Trophoblast cell (in vitro differentiated cells and primary cell): ENCODE results near the gene FOXJ3.

Experiments used
- DNase-seq, 2 donors: peaks; one replicate each; pipeline ENCODE4 v3.0.0-alpha.2; 2016
- H2AFZ ChIP-seq: 2 replicates; pipeline ENCODE4 v1.6.1; 2013; ENCODE audit warnings: low read length, moderate library complexity, mild to moderate bottlenecking; ENCODE audit not compliant: insufficient read depth, poor library complexity
- H2AK5ac ChIP-seq: 2 replicates; pipeline ENCODE4 v1.6.1; 2013; ENCODE audit warnings: mild to moderate bottlenecking, low read length
- H2BK120ac ChIP-seq: 2 replicates; pipeline ENCODE4 v1.6.1; 2013; ENCODE audit warnings: low read length, mild to moderate bottlenecking, moderate library complexity; ENCODE audit not compliant: insufficient read depth, poor library complexity
- H2BK12ac ChIP-seq: 2 replicates; pipeline ENCODE4 v1.6.1; 2013; ENCODE audit warnings: mild to moderate bottlenecking, low read length, moderate library complexity
- H2BK5ac ChIP-seq: 2 replicates; pipeline ENCODE4 v1.6.1; 2013; ENCODE audit warnings: low read length, low read depth, moderate library complexity, mild to moderate bottlenecking; ENCODE audit not compliant: poor library complexity
- H3K14ac ChIP-seq: 2 replicates; pipeline ENCODE4 v1.6.1; 2013; ENCODE audit warnings: mild to moderate bottlenecking, low read length
- H3K18ac ChIP-seq: 2 replicates; pipeline ENCODE4 v1.6.1; 2013; ENCODE audit warnings: mild to moderate bottlenecking, low read length
- H3K23ac ChIP-seq: 2 replicates; pipeline ENCODE4 v1.6.1; 2013; ENCODE audit warnings: low read length
- H3K27ac ChIP-seq: 2 replicates; pipeline ENCODE4 v1.5.1; 2013; ENCODE audit warnings: low read depth, mild to moderate bottlenecking, inconsistent platforms, low read length, moderate library complexity
- H3K27me3 ChIP-seq: 2 replicates; pipeline ENCODE4 v1.6.1; 2013; ENCODE audit warnings: inconsistent platforms, mild to moderate bottlenecking, low read length, moderate library complexity; ENCODE audit not compliant: insufficient read depth
- H3K36me3 ChIP-seq, 2 experiments: 1 replicate in 1 of 2; 2 replicates in 1 of 2; pipeline ENCODE4 v1.6.1; 2013; ENCODE audit warnings: low read length in 2 of 2, mild to moderate bottlenecking in 2 of 2, moderate library complexity in 1 of 2; ENCODE audit not compliant: insufficient read depth in 2 of 2, control insufficient read depth in 1 of 2
- H3K4ac ChIP-seq: 2 replicates; pipeline ENCODE4 v1.6.1; 2013; ENCODE audit warnings: low read depth, mild to moderate bottlenecking, low read length, moderate library complexity
- H3K4me1 ChIP-seq, 2 experiments: 1 replicate in 1 of 2; 2 replicates in 1 of 2; pipeline ENCODE4 v1.6.1; 2013; ENCODE audit warnings: low read length in 2 of 2, mild to moderate bottlenecking in 2 of 2, moderate library complexity in 1 of 2; ENCODE audit not compliant: insufficient read depth in 2 of 2, control insufficient read depth in 1 of 2
- H3K4me2 ChIP-seq: 2 replicates; pipeline ENCODE4 v1.6.1; 2013; ENCODE audit warnings: inconsistent platforms, mild to moderate bottlenecking, low read length, moderate library complexity
- H3K4me3 ChIP-seq: 2 replicates; pipeline ENCODE4 v1.5.1; 2013; ENCODE audit warnings: mild to moderate bottlenecking, low read depth, low read length, inconsistent platforms
- H3K79me1 ChIP-seq: one replicate; pipeline ENCODE4 v1.6.1; 2013; ENCODE audit warnings: low read length
- H3K79me2 ChIP-seq: 2 replicates; pipeline ENCODE4 v1.6.1; 2013; ENCODE audit warnings: low read length, mild to moderate bottlenecking; ENCODE audit not compliant: control insufficient read depth, insufficient read depth, poor library complexity
- H3K9ac ChIP-seq: 2 replicates; pipeline ENCODE4 v1.6.1; 2013; ENCODE audit warnings: mild to moderate bottlenecking, low read length
- H3K9me3 ChIP-seq: 2 replicates; pipeline ENCODE4 v1.6.1; 2013; ENCODE audit warnings: low read depth, mild to moderate bottlenecking, control low read depth, inconsistent platforms, low read length; ENCODE audit not compliant: insufficient read depth
- H4K12ac ChIP-seq: 2 replicates; pipeline ENCODE4 v1.6.1; 2013; ENCODE audit warnings: low read depth, mild to moderate bottlenecking, low read length, moderate library complexity
- H4K8ac ChIP-seq: 2 replicates; pipeline ENCODE4 v1.6.1; 2013; ENCODE audit warnings: low read depth, mild to moderate bottlenecking, low read length, moderate library complexity
- H4K91ac ChIP-seq: one replicate; pipeline ENCODE4 v1.6.1; 2013; ENCODE audit warnings: low read depth, mild to moderate bottlenecking, low read length, moderate library complexity
- WGBS: extraction: QIAGEN DNeasy Blood & Tissue Kit; methylation state at CpG from one replicate; pipeline ENCODE4 v1.1.7; 2013; ENCODE audit warnings: missing lambda C conversion rate; ENCODE audit not compliant: insufficient read length, insufficient coverage; ENCODE audit errors: extremely low coverage; 5-methylcytosine and 5-hydroxymethylcytosine counted together

Gene FOXJ3

GRCh38 chr1:42334240-42335049 lies 590 bp downstream of the FOXJ3 start:
- Histone ChIP-seq H3K18ac (peak overlapping the region; percentile 95), H3K4me2 (peak overlapping the region; percentile 85)
- no CpG with 5 or more reads among the region's 58 CpGs for WGBS

GRCh38 chr1:42333662-42334239 lies 1.3 kb downstream of the FOXJ3 start:
- no peaks in the 10 kb centered on the region for H3K27me3 ChIP-seq
- peak overlapping the region; percentile 94 for H3K4me3 ChIP-seq
- no peak overlapping the region for H2AK5ac ChIP-seq
- no peak overlapping the region for H2AFZ ChIP-seq
- no peak overlapping the region for H3K18ac ChIP-seq
- peaks cover 16% of the 10 kb centered on the region for H3K79me1 ChIP-seq
- WGBS: no CpG with 5 or more reads among the region's 6 CpGs
- no peak overlapping the region for H3K27ac ChIP-seq
- no peaks in the 10 kb centered on the region for H3K36me3 ChIP-seq
- H3K9ac ChIP-seq: no peak overlapping the region
- H3K9me3 ChIP-seq: no peaks in the 10 kb centered on the region
- H4K91ac ChIP-seq: no peak overlapping the region
- peak in 1 of 2 donors; percentile 38 for DNase-seq
- peak overlapping the region; percentile 27 for H2BK5ac ChIP-seq
- H2BK12ac ChIP-seq: no peak overlapping the region
- H3K14ac ChIP-seq: no peak overlapping the region
- no peak overlapping the region for H3K23ac ChIP-seq
- peaks cover 7 to 8% of the 10 kb centered on the region in 2 experiments for H3K4me1 ChIP-seq
- no peak overlapping the region for H4K8ac ChIP-seq
- peaks cover 22% of the 10 kb centered on the region for H3K79me2 ChIP-seq
- H3K4me2 ChIP-seq: peak overlapping the region; percentile 85
- no peak overlapping the region for H4K12ac ChIP-seq
- no peak overlapping the region for H2BK120ac ChIP-seq
- peak overlapping the region; percentile 46 for H3K4ac ChIP-seq

More at GRCh38 chr1:42334240-42335049, 590 bp downstream of the FOXJ3 start:
- Histone ChIP-seq H3K9ac (peak overlapping the region; percentile 91), H4K91ac (peak overlapping the region; percentile 94), H3K4ac (peak overlapping the region; percentile 100), H2BK120ac (peak overlapping the region; percentile 92), H2AK5ac (peak overlapping the region; percentile 67), H3K79me2 (peaks cover 22% of the 10 kb centered on the region), H3K27ac (peak overlapping the region; percentile 89), H4K8ac (peak overlapping the region; percentile 96), H2BK5ac (peak overlapping the region; percentile 95), H3K36me3 (no peaks in the 10 kb centered on the region), H2AFZ (peak overlapping the region; percentile 98), H4K12ac (peak overlapping the region; percentile 85), H3K9me3 (no peaks in the 10 kb centered on the region), H3K23ac (no peak overlapping the region), H3K4me1 (peaks cover 7 to 8% of the 10 kb centered on the region in 2 experiments), H3K14ac (peak overlapping the region; percentile 88), H3K27me3 (no peaks in the 10 kb centered on the region), H2BK12ac (no peak overlapping the region), H3K79me1 (peaks cover 16% of the 10 kb centered on the region), H3K4me3 (peak overlapping the region; percentile 94)
- DNase-seq: peak; percentile 53 to 68

- Histone ChIP-seq H4K91ac (no peak overlapping the region), H3K36me3 (peaks cover 0 to 1% of the 10 kb centered on the region in 2 experiments), H3K23ac (no peak overlapping the region), H2BK5ac (no peak overlapping the region), H2AK5ac (no peak overlapping the region), H2BK12ac (no peak overlapping the region), H4K12ac (no peak overlapping the region), H3K79me1 (peaks cover 16% of the 10 kb centered on the region), H3K9ac (no peak overlapping the region), H3K14ac (no peak overlapping the region), H3K4me2 (no peak overlapping the region), H3K4me3 (no peak overlapping the region), H3K27me3 (no peaks in the 10 kb centered on the region), H3K79me2 (peaks cover 26% of the 10 kb centered on the region), H2BK120ac (no peak overlapping the region), H3K27ac (no peak overlapping the region), H3K9me3 (no peaks in the 10 kb centered on the region), H4K8ac (no peak overlapping the region), H3K4ac (peak overlapping the region; percentile 99), H3K4me1 (peaks cover 6 to 8% of the 10 kb centered on the region in 2 experiments), H3K18ac (no peak overlapping the region), H2AFZ (no peak overlapping the region)
- WGBS: no CpG with 5 or more reads among the region's 6 CpGs
- DNase-seq: no peak
Measured at GRCh38 chr1:42332877-42333276, 2.2 kb downstream of the FOXJ3 start.

- H4K8ac ChIP-seq: no peak overlapping the region
- peaks cover 8% of the 10 kb centered on the region for H3K79me1 ChIP-seq
- H4K91ac ChIP-seq: no peak overlapping the region
- H3K79me2 ChIP-seq: peaks cover 28% of the 10 kb centered on the region
- H3K27ac ChIP-seq: no peak overlapping the region
- DNase-seq: no peak
- peaks cover 0 to 1% of the 10 kb centered on the region in 2 experiments for H3K36me3 ChIP-seq
- H2AFZ ChIP-seq: no peak overlapping the region
- H3K23ac ChIP-seq: no peak overlapping the region
- no peak overlapping the region for H3K9ac ChIP-seq
- no CpG with 5 or more reads among the region's 10 CpGs for WGBS
- no peak overlapping the region for H3K4me3 ChIP-seq
- no peaks in the 10 kb centered on the region for H3K9me3 ChIP-seq
- no peak overlapping the region for H3K14ac ChIP-seq
- H4K12ac ChIP-seq: no peak overlapping the region
- H3K18ac ChIP-seq: no peak overlapping the region
- H2BK5ac ChIP-seq: no peak overlapping the region
- H2BK120ac ChIP-seq: no peak overlapping the region
- H3K4me2 ChIP-seq: no peak overlapping the region
- H2AK5ac ChIP-seq: no peak overlapping the region
- no peaks in the 10 kb centered on the region for H3K27me3 ChIP-seq
- H3K4me1 ChIP-seq: no peaks in the 10 kb centered on the region
- no peak overlapping the region for H2BK12ac ChIP-seq
- H3K4ac ChIP-seq: peak overlapping the region; percentile 97
Measured at GRCh38 chr1:42330215-42330614, 4.8 kb downstream of the FOXJ3 start.
